Liver (tissue), 9 donors: ENCODE measurements around the gene RXRB. TPM values are rescaled to one million over a fixed set of nuclear protein-coding genes. Genes with fewer than 3 reads are reported as not detected.
"Not testable (repeated sequence)": the region's sequence is repeated elsewhere in the genome, so short reads cannot be mapped to it uniquely, and the experiment has no call there.

Source experiments
- DNase-seq: peaks from one replicate; pipeline ENCODE4 v3.0.0-alpha.2; 2017; ENCODE audit warnings: low spot score
- H3K27ac ChIP-seq, 2 donors: one replicate each; pipeline ENCODE4 v1.7.0; 2013; ENCODE audit warnings: inconsistent platforms in 2 of 2, low read length in 2 of 2, control low read depth in 1 of 2, low read depth in 1 of 2, mild to moderate bottlenecking in 1 of 2
- H3K27me3 ChIP-seq, 4 donors: one replicate each; pipeline versions ENCODE4 v1.6.1 to v1.7.0; 2013; ENCODE audit warnings: low read length in 3 of 4, inconsistent platforms in 1 of 4, mild to moderate bottlenecking in 1 of 4, moderate library complexity in 1 of 4; ENCODE audit not compliant: control insufficient read depth in 4 of 4, insufficient read depth in 4 of 4
- H3K36me3 ChIP-seq, 4 donors: one replicate each; pipeline versions ENCODE4 v1.6.1 to v1.7.0; 2013; ENCODE audit warnings: low read length in 3 of 4, mild to moderate bottlenecking in 3 of 4, low read depth in 1 of 4, moderate library complexity in 1 of 4; ENCODE audit not compliant: control insufficient read depth in 4 of 4, insufficient read depth in 3 of 4
- H3K4me1 ChIP-seq, 4 donors: one replicate each; pipeline versions ENCODE4 v1.6.1 to v1.7.0; 2013; ENCODE audit warnings: low read length in 3 of 4, mild to moderate bottlenecking in 3 of 4, moderate library complexity in 1 of 4; ENCODE audit not compliant: control insufficient read depth in 4 of 4, insufficient read depth in 4 of 4
- H3K4me3 ChIP-seq, 3 donors: one replicate each; pipeline versions ENCODE4 v1.6.1 to v1.7.0; 2013; ENCODE audit warnings: low read length in 3 of 3, control low read depth in 1 of 3, low read depth in 1 of 3, mild to moderate bottlenecking in 1 of 3
- H3K9ac ChIP-seq, 2 donors: one replicate each; pipeline ENCODE4 v1.7.0; 2013; ENCODE audit warnings: low read length in 2 of 2, mild to moderate bottlenecking in 2 of 2, moderate library complexity in 2 of 2, control low read depth in 1 of 2, low read depth in 1 of 2
- H3K9me3 ChIP-seq, 4 donors: one replicate each; pipeline versions ENCODE4 v1.6.1 to v1.7.0; 2013; ENCODE audit warnings: low read length in 3 of 4; ENCODE audit not compliant: control insufficient read depth in 4 of 4
- EGR1 ChIP-seq, 2 donors: IDR thresholded peaks; 2 replicates each; pipeline ENCODE4 v1.6.1; 2016 to 2018; ENCODE audit warnings: antibody characterized with exemption in 2 of 2, low read depth in 2 of 2
- FOXA1 ChIP-seq: IDR thresholded peaks from 2 replicates; pipeline ENCODE4 v1.6.1; 2016; ENCODE audit warnings: antibody characterized with exemption
- HNF4A ChIP-seq, 2 donors: conservative IDR thresholded peaks; 2 replicates each; pipeline ENCODE4 v1.6.1; 2016; ENCODE audit warnings: antibody characterized with exemption in 2 of 2, mild to moderate bottlenecking in 2 of 2
- HNF4G ChIP-seq: IDR thresholded peaks from 2 replicates; pipeline ENCODE4 v1.6.1; 2016; ENCODE audit warnings: antibody characterized with exemption
- JUND ChIP-seq, 2 donors: IDR thresholded peaks; 2 replicates each; pipeline ENCODE4 v1.6.1; 2016; ENCODE audit warnings: antibody characterized with exemption in 2 of 2
- NR2F2 ChIP-seq: IDR thresholded peaks from 2 replicates; pipeline ENCODE4 v1.6.1; 2016; ENCODE audit warnings: antibody characterized with exemption
- RAD21 ChIP-seq, 2 donors: IDR thresholded peaks; 2 replicates each; pipeline ENCODE4 v1.6.1; 2016; ENCODE audit warnings: antibody characterized with exemption in 2 of 2, mild to moderate bottlenecking in 2 of 2
- RXRA ChIP-seq, 2 donors: IDR thresholded peaks; 2 replicates each; pipeline ENCODE4 v1.6.1; 2017 to 2018; ENCODE audit warnings: antibody characterized with exemption in 2 of 2, mild to moderate bottlenecking in 1 of 2
- SP1 ChIP-seq: IDR thresholded peaks from 2 replicates; pipeline ENCODE4 v1.6.1; 2018; ENCODE audit warnings: antibody characterized with exemption, mild to moderate bottlenecking
- YY1 ChIP-seq: IDR thresholded peaks from 2 replicates; pipeline ENCODE4 v1.6.1; 2016; ENCODE audit warnings: antibody characterized with exemption, mild to moderate bottlenecking
- WGBS: extraction: QIAGEN DNeasy Blood & Tissue Kit; methylation state at CpG from one replicate; pipeline ENCODE4 v1.1.7; 2013; 5-methylcytosine and 5-hydroxymethylcytosine counted together
- polyA plus RNA-seq, 2 donors: library from polyadenylated mRNA; stranded (reverse) in 1 of 2; unstranded in 1 of 2; fragments of 200-250 nt in 1 of 2; fragments of >200 nt in 1 of 2; fragmentation: Nextera tagmentation in 1 of 2; extraction: Ambion mirVana in 1 of 2; gene quantifications; one replicate each; pipeline versions ENCODE4 v1.2.1 to v1.2.3, GENCODE V29; 2013 to 2015
- total RNA-seq, 2 donors: library from RNA; depleted of rRNA; stranded (reverse); fragments of >200 nt; gene quantifications; one replicate each; pipeline ENCODE4 v1.2.3, GENCODE V29; 2014
- TF ChIP-seq, protein P1 (sequence below): IDR thresholded peaks from 2 replicates; pipeline ENCODE4 v1.6.1; 2016; ENCODE audit warnings: antibody characterized with exemption
- TF ChIP-seq, protein P2 (sequence below): IDR thresholded peaks from 2 replicates; pipeline ENCODE4 v1.6.1; 2016; ENCODE audit warnings: antibody characterized with exemption, mild to moderate bottlenecking
- TF ChIP-seq, protein P3 (sequence below): IDR thresholded peaks from 2 replicates; pipeline ENCODE4 v1.6.1; 2016; ENCODE audit warnings: antibody characterized with exemption
- TF ChIP-seq, protein P4 (sequence below): IDR thresholded peaks from 2 replicates; pipeline ENCODE4 v1.6.1; 2016; ENCODE audit warnings: antibody characterized with exemption
- TF ChIP-seq, protein P5 (sequence below): fragments of 150-350 bp; IDR thresholded peaks from 2 replicates; pipeline ENCODE4 v1.5.1; 2017; ENCODE audit warnings: improper control_type of control experiment, low read depth, low read length; ENCODE audit not compliant: missing input control
- donor health status: healthy.
- donor health status: healthy.
- donor health status: healthy.
- donor health status: healthy.
- donor health status: healthy.

RXRB gene
- total and polyA plus RNA-seq, 4 donors, result 7.7 to 19.4 (median 11.7) TPM

DNA sequence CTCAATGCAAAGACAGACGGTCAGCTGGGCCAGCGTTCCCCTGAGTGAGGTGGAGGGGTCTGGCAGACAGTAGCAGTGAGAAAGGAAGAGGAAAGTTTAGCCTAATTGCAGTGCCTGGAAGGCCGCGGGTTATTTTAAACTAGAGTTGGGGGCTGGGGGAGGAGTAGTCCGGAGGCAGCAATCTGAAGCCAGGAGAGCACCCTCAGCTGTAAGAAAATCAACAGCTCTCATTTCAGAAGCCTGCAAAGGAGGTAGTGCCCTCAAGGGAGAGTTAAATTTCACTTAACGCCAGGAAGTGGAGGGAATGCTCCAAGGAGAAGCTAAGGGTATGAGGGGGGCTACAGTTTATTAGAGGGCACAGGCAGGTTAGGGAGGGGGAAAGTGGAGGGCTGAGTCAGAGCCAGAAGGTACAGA, 34.8 kb upstream of the RXRB start:
- no peak overlapping the region for H3K9ac ChIP-seq
- TF ChIP-seq, protein P1, sequence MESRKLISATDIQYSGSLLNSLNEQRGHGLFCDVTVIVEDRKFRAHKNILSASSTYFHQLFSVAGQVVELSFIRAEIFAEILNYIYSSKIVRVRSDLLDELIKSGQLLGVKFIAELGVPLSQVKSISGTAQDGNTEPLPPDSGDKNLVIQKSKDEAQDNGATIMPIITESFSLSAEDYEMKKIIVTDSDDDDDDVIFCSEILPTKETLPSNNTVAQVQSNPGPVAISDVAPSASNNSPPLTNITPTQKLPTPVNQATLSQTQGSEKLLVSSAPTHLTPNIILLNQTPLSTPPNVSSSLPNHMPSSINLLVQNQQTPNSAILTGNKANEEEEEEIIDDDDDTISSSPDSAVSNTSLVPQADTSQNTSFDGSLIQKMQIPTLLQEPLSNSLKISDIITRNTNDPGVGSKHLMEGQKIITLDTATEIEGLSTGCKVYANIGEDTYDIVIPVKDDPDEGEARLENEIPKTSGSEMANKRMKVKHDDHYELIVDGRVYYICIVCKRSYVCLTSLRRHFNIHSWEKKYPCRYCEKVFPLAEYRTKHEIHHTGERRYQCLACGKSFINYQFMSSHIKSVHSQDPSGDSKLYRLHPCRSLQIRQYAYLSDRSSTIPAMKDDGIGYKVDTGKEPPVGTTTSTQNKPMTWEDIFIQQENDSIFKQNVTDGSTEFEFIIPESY, result no peak
- TF ChIP-seq, protein P2, sequence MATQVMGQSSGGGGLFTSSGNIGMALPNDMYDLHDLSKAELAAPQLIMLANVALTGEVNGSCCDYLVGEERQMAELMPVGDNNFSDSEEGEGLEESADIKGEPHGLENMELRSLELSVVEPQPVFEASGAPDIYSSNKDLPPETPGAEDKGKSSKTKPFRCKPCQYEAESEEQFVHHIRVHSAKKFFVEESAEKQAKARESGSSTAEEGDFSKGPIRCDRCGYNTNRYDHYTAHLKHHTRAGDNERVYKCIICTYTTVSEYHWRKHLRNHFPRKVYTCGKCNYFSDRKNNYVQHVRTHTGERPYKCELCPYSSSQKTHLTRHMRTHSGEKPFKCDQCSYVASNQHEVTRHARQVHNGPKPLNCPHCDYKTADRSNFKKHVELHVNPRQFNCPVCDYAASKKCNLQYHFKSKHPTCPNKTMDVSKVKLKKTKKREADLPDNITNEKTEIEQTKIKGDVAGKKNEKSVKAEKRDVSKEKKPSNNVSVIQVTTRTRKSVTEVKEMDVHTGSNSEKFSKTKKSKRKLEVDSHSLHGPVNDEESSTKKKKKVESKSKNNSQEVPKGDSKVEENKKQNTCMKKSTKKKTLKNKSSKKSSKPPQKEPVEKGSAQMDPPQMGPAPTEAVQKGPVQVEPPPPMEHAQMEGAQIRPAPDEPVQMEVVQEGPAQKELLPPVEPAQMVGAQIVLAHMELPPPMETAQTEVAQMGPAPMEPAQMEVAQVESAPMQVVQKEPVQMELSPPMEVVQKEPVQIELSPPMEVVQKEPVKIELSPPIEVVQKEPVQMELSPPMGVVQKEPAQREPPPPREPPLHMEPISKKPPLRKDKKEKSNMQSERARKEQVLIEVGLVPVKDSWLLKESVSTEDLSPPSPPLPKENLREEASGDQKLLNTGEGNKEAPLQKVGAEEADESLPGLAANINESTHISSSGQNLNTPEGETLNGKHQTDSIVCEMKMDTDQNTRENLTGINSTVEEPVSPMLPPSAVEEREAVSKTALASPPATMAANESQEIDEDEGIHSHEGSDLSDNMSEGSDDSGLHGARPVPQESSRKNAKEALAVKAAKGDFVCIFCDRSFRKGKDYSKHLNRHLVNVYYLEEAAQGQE, result no peak
- TF ChIP-seq YY1, result no peak
- H3K27ac ChIP-seq, result no peak overlapping the region
- no peak overlapping the region for H3K4me3 ChIP-seq
- H3K9me3 ChIP-seq, result no peaks in the 10 kb centered on the region
- H3K27me3 ChIP-seq, result peaks cover 0 to 2% (median 0%) of the 10 kb centered on the region in 4 donors
- DNase-seq, result no peak
- 31% methylated on average over 6 of the region's 6 CpGs for WGBS
- no peaks in the 10 kb centered on the region for H3K4me1 ChIP-seq
- H3K36me3 ChIP-seq, result no peaks in the 10 kb centered on the region

DNA sequence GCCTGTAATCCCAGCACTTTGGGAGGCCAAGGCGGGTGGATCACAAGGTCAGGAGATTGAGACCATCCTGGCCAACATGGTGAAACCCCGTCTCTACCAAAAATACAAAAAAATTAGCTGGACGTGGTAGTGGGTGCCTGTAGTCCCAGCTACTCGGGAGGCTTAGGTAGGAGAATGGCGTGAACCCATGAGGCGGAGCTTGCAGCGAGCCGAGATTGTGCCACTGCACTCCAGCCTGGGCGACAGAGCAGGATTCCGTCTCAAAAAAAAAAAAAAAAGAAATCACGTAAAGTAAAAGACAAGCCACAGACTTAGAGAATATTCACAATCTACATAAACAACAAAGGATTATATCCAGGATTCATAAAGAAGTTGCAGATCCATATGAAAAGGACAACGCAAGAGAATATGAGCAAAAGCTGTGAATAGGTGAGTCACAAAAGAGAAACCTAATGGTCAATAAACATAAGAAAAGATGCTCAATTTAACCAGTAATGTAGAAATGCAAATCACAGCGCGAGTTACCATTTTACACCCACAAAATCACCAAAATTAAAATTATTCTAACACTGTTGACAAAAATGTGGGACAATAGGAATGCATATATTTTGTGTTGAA, 26.1 kb upstream of the RXRB start:
- H3K36me3 ChIP-seq, H3K27ac ChIP-seq, H3K4me3 ChIP-seq, H3K9me3 ChIP-seq, H3K27me3 ChIP-seq, H3K4me1 ChIP-seq, DNase-seq, H3K9ac ChIP-seq: not testable (repeated sequence)
- WGBS, result 49% methylated on average over 14 of the region's 14 CpGs

DNA sequence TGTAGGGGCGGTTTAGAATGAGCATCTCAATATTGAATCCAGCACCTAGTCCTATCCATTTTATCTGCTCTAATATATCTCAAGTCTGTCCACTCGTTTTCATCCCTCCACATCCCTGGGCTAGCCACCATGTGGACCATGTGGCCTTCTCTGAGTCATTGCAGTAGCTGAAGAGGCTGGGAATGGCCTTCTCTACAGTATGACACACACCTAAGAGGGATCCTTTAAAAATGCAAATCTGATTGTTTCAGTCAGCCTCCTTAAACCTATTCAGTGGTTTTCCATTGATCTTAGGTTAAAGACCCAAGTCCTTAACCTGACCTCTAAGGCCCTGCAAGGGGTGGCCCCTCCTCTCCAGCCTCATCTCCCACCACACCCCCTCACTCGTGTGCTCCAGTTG, 17.2 kb upstream of the RXRB start:
- no peak for DNase-seq
- no peak for TF ChIP-seq HNF4A (conservative IDR thresholded peaks at IDR 0.05)
- TF ChIP-seq, protein P3, sequence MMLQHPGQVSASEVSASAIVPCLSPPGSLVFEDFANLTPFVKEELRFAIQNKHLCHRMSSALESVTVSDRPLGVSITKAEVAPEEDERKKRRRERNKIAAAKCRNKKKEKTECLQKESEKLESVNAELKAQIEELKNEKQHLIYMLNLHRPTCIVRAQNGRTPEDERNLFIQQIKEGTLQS, result no peak
- no peak for TF ChIP-seq JUND (IDR thresholded peaks at IDR 0.05)
- TF ChIP-seq HNF4G, result no peak
- TF ChIP-seq, protein P4, sequence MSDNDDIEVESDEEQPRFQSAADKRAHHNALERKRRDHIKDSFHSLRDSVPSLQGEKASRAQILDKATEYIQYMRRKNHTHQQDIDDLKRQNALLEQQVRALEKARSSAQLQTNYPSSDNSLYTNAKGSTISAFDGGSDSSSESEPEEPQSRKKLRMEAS, result no peak
- TF ChIP-seq RXRA (IDR thresholded peaks at IDR 0.05), result no peak
- TF ChIP-seq, protein P2, result no peak
- no peak for TF ChIP-seq FOXA1
- no peak for TF ChIP-seq YY1
- TF ChIP-seq, protein P5, sequence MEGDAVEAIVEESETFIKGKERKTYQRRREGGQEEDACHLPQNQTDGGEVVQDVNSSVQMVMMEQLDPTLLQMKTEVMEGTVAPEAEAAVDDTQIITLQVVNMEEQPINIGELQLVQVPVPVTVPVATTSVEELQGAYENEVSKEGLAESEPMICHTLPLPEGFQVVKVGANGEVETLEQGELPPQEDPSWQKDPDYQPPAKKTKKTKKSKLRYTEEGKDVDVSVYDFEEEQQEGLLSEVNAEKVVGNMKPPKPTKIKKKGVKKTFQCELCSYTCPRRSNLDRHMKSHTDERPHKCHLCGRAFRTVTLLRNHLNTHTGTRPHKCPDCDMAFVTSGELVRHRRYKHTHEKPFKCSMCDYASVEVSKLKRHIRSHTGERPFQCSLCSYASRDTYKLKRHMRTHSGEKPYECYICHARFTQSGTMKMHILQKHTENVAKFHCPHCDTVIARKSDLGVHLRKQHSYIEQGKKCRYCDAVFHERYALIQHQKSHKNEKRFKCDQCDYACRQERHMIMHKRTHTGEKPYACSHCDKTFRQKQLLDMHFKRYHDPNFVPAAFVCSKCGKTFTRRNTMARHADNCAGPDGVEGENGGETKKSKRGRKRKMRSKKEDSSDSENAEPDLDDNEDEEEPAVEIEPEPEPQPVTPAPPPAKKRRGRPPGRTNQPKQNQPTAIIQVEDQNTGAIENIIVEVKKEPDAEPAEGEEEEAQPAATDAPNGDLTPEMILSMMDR, result no peak
- TF ChIP-seq RAD21 (IDR thresholded peaks at IDR 0.05), result no peak
- TF ChIP-seq EGR1 (IDR thresholded peaks at IDR 0.05; ENCODE audit: low read depth in 2 of 2), result no peak
- no peak for TF ChIP-seq SP1
- no peak for TF ChIP-seq NR2F2
- Histone ChIP-seq H3K4me3 (no peak overlapping the region), H3K27me3 (no peaks in the 10 kb centered on the region), H3K9ac (no peak overlapping the region), H3K36me3 (no peaks in the 10 kb centered on the region), H3K9me3 (no peaks in the 10 kb centered on the region), H3K4me1 (peaks cover 0 to 12% (median 7%) of the 10 kb centered on the region in 4 donors), H3K27ac (no peak overlapping the region)
- WGBS, result 71% methylated on average over 3 of the region's 3 CpGs
